CD4-positive, alpha-beta memory T cell (primary cell): Measurements from ENCODE around the gene ACTN2. TPM values are rescaled to one million over a fixed set of nuclear protein-coding genes. Genes with fewer than 3 reads are reported as not detected.
"Not testable (repeated sequence)": the region's sequence is repeated elsewhere in the genome, so short reads cannot be mapped to it uniquely, and the experiment has no call there.

Source experiments
- CTCF ChIA-PET: fragments of 350-600 bp; sonication (Branson Sonifier 250); formaldehyde crosslinking; loops from one replicate; lab custom pipeline; 2021; ENCODE audit warnings: inconsistent platforms; ENCODE audit not compliant: partially characterized antibody; lab: Charles Lee
- POLR2A ChIA-PET: fragments of 350-600 bp; sonication (Branson Sonifier 250); formaldehyde crosslinking; loops from one replicate; lab custom pipeline; 2021; ENCODE audit not compliant: partially characterized antibody; lab: Charles Lee
- DNase-seq, 5 donors: peaks; one replicate each; pipeline versions ENCODE4 v3.0.0 to v3.0.0-alpha.2; 2020 to 2022; ENCODE audit warnings: mixed read lengths in 1 of 5
- H3K27ac ChIP-seq: one replicate; pipeline ENCODE4 v1.7.0; 2013; ENCODE audit warnings: low read depth, low read length
- H3K27me3 ChIP-seq: 2 replicates; pipeline ENCODE4 v1.7.0; 2013; ENCODE audit warnings: mild to moderate bottlenecking, low read length, moderate library complexity; ENCODE audit not compliant: insufficient read depth
- H3K36me3 ChIP-seq: 2 replicates; pipeline ENCODE4 v1.7.0; 2013; ENCODE audit warnings: mild to moderate bottlenecking, low read length, moderate library complexity; ENCODE audit not compliant: insufficient read depth
- H3K4me1 ChIP-seq: 2 replicates; pipeline ENCODE4 v1.7.0; 2013; ENCODE audit warnings: mild to moderate bottlenecking, low read length, moderate library complexity; ENCODE audit not compliant: insufficient read depth
- H3K4me3 ChIP-seq, 2 donors: one replicate each; pipeline ENCODE4 v1.7.0; 2013; ENCODE audit warnings: low read length in 2 of 2, mild to moderate bottlenecking in 1 of 2
- H3K9me3 ChIP-seq, 2 donors: one replicate each; pipeline ENCODE4 v1.7.0; 2013; ENCODE audit warnings: low read length in 2 of 2, control low read depth in 1 of 2; ENCODE audit not compliant: control insufficient read depth in 1 of 2
- H3K27ac Mint-ChIP-seq, 7 donors: one replicate each; pipeline ENCODE4 v1.8.0; 2020 to 2021; ENCODE audit warnings: mixed read lengths in 7 of 7, mild to moderate bottlenecking in 6 of 7, inconsistent platforms in 3 of 7, moderate library complexity in 3 of 7
- H3K27me3 Mint-ChIP-seq, 2 donors: one replicate each; pipeline ENCODE4 v1.8.0; 2020 to 2021; ENCODE audit warnings: mixed read lengths in 2 of 2
- H3K36me3 Mint-ChIP-seq, 2 donors: one replicate each; pipeline ENCODE4 v1.8.0; 2020 to 2021; ENCODE audit warnings: mixed read lengths in 2 of 2, inconsistent platforms in 1 of 2, mild to moderate bottlenecking in 1 of 2
- H3K4me1 Mint-ChIP-seq, 4 donors: one replicate each; pipeline ENCODE4 v1.8.0; 2020 to 2021; ENCODE audit warnings: mixed read lengths in 4 of 4, mild to moderate bottlenecking in 1 of 4
- H3K4me3 Mint-ChIP-seq, 8 donors: one replicate each; pipeline ENCODE4 v1.8.0; 2020 to 2021; ENCODE audit warnings: mixed read lengths in 8 of 8, mild to moderate bottlenecking in 7 of 8, moderate library complexity in 6 of 8, inconsistent platforms in 3 of 8
- H3K9me3 Mint-ChIP-seq, 8 donors: one replicate each; pipeline ENCODE4 v1.8.0; 2020 to 2021; ENCODE audit warnings: mixed read lengths in 8 of 8, mild to moderate bottlenecking in 5 of 8, inconsistent platforms in 3 of 8, moderate library complexity in 1 of 8
- intact Hi-C: fragments of 100-400 bp; cut with micrococcal nuclease; formaldehyde crosslinking; loops from one replicate; pipeline ENCODE4 v1.15.1; 2023
- polyA plus RNA-seq, 2 donors: library from polyadenylated mRNA; unstranded; fragments of 300-500 nt; fragmentation: Illumina TruSeq; gene quantifications; one replicate each; pipeline ENCODE4 v1.2.3, GENCODE V29; 2021
- total RNA-seq, 2 experiments: library from RNA; stranded (reverse); gene quantifications; one replicate each; pipeline ENCODE4 v1.2.3, GENCODE V29; 2021

The ACTN2 gene
- total and polyA plus RNA-seq, 4 experiments from 2014 or later: not detected

GRCh38 chr1:236657398-236657797 is 28.9 kb upstream of the ACTN2 start:
- no peak for DNase-seq
- no peak overlapping the region for H3K4me3 ChIP-seq
- H3K27ac ChIP-seq: no peak overlapping the region
- no peaks in the 10 kb centered on the region for H3K36me3 ChIP-seq
- H3K9me3 Mint-ChIP-seq: no peaks in the 10 kb centered on the region
- ChIA-PET CTCF (no interaction called here), POLR2A (no interaction called here)
- H3K4me1 Mint-ChIP-seq: no peaks in the 10 kb centered on the region
- no peaks in the 10 kb centered on the region for H3K36me3 Mint-ChIP-seq
- H3K4me3 Mint-ChIP-seq: no peak overlapping the region
- no peaks in the 10 kb centered on the region for H3K4me1 ChIP-seq
- H3K27me3 ChIP-seq: no peaks in the 10 kb centered on the region
- H3K27me3 Mint-ChIP-seq: peaks cover 10 to 15% of the 10 kb centered on the region in 2 donors
- intact Hi-C loops: no loop called here
- H3K27ac Mint-ChIP-seq: no peak overlapping the region
- no peaks in the 10 kb centered on the region for H3K9me3 ChIP-seq

DNA sequence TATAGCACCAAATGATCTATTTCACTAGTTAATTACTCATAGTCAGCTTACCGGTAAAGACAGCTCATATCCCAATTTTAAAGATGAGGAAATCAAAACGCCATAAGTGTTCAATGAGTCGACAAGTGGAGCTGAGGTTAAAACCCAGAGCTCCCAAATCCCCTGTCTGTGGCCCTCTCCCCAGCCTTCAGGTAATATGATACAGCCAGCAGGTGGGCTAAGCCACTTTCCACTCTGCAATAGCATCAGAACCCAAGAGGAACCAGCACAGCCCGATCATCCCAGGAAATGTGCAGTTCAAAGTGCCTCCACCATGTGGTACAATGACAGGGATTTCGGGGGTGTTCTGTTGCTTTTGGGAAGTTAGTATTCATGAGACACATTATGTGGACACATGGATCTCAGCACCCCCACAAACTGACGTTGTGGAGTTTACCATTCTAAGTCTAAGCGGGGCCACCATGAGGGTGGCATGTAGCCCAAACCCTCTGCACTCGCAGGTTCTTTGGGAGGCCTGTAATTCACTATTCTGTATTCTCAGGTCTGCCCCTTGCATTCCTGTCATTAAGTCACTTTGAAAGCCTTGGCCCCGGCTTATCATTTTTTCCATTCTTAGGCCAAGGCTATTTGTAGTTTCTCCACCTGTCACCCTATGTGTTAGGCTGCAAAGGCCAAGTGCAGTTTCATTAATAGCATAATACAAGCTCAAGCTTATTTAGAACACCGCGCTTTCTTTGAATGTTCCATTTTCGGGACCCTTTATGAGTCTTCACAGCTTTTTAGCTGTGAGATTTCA is 26.3 kb upstream of the ACTN2 start:
- H3K27ac ChIP-seq: no peak overlapping the region
- intact Hi-C loops: no loop called here
- no peak for DNase-seq
- ChIA-PET CTCF (no interaction called here), POLR2A (no interaction called here)
- H3K36me3 Mint-ChIP-seq: no peaks in the 10 kb centered on the region
- no peaks in the 10 kb centered on the region for H3K9me3 ChIP-seq
- no peaks in the 10 kb centered on the region for H3K9me3 Mint-ChIP-seq
- no peaks in the 10 kb centered on the region for H3K4me1 ChIP-seq
- peaks cover 8 to 12% of the 10 kb centered on the region in 2 donors for H3K27me3 Mint-ChIP-seq
- no peak overlapping the region for H3K4me3 ChIP-seq
- H3K27ac Mint-ChIP-seq: no peak overlapping the region
- H3K27me3 ChIP-seq: no peaks in the 10 kb centered on the region
- no peak overlapping the region for H3K4me3 Mint-ChIP-seq
- H3K36me3 ChIP-seq: no peaks in the 10 kb centered on the region
- peaks cover 4 to 12% (median 8%) of the 10 kb centered on the region in 4 donors for H3K4me1 Mint-ChIP-seq

GRCh38 chr1:236663934-236664333 is 22.4 kb upstream of the ACTN2 start:
- Mint-ChIP-seq H3K36me3 (no peaks in the 10 kb centered on the region), H3K4me3 (peak overlapping the region in 1 of 8 donors; percentile 14), H3K27me3 (peaks cover 2 to 6% of the 10 kb centered on the region in 2 donors), H3K9me3 (peaks cover 0 to 9% (median 0%) of the 10 kb centered on the region in 8 donors), H3K4me1 (peaks cover 4 to 12% (median 8%) of the 10 kb centered on the region in 4 donors), H3K27ac (no peak overlapping the region)
- intact Hi-C loops: no loop called here
- Histone ChIP-seq H3K4me1 (no peaks in the 10 kb centered on the region), H3K9me3 (no peaks in the 10 kb centered on the region), H3K27ac (no peak overlapping the region), H3K36me3 (no peaks in the 10 kb centered on the region), H3K4me3 (no peak overlapping the region), H3K27me3 (no peaks in the 10 kb centered on the region)
- ChIA-PET CTCF (no interaction called here), POLR2A (no interaction called here)
- DNase-seq: no peak

- H3K27me3 ChIP-seq, H3K4me1 Mint-ChIP-seq, intact Hi-C loops, H3K27ac Mint-ChIP-seq, CTCF ChIA-PET, DNase-seq, H3K9me3 ChIP-seq, H3K9me3 Mint-ChIP-seq, H3K4me3 ChIP-seq, H3K36me3 Mint-ChIP-seq, H3K27ac ChIP-seq, POLR2A ChIA-PET, H3K4me1 ChIP-seq, H3K4me3 Mint-ChIP-seq, H3K36me3 ChIP-seq: not testable (repeated sequence)
- peaks cover 9 to 24% of the 10 kb centered on the region in 2 donors for H3K27me3 Mint-ChIP-seq
Observed at GRCh38 chr1:236668909-236669308, 17.4 kb upstream of the ACTN2 start.

DNA sequence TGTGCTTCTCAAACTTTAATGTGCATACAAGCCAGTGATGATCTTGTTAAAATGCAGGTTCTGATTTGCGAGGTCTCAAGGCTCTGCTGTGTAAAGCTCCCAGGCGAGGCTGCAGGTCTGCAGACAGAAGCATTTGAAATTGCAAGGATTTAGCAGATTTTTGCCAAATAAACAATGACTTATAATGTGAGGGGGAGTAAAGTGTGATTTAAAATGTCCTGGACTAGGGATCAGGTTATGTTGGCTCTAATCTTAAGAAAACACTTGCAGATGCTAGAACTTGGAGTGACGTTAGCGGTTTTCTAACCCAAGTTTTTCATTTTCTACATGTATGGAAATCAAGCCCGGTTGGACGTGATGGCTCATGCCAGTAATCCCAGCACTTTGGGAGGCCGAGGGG is 16.2 kb upstream of the ACTN2 start:
- no peaks in the 10 kb centered on the region for H3K36me3 ChIP-seq
- H3K36me3 Mint-ChIP-seq: no peaks in the 10 kb centered on the region
- no peak overlapping the region for H3K27ac Mint-ChIP-seq
- H3K4me3 ChIP-seq: no peak overlapping the region
- H3K4me3 Mint-ChIP-seq: no peak overlapping the region
- ChIA-PET CTCF (no interaction called here), POLR2A (no interaction called here)
- no peaks in the 10 kb centered on the region for H3K4me1 Mint-ChIP-seq
- no peaks in the 10 kb centered on the region for H3K27me3 ChIP-seq
- peaks cover 0 to 9% (median 0%) of the 10 kb centered on the region in 8 donors for H3K9me3 Mint-ChIP-seq
- H3K9me3 ChIP-seq: no peaks in the 10 kb centered on the region
- intact Hi-C loops: no loop called here
- peaks cover 11 to 27% of the 10 kb centered on the region in 2 donors for H3K27me3 Mint-ChIP-seq
- no peak for DNase-seq
- no peaks in the 10 kb centered on the region for H3K4me1 ChIP-seq
- H3K27ac ChIP-seq: no peak overlapping the region

GRCh38 chr1:236673289-236673919 is 12.9 kb upstream of the ACTN2 start:
- H3K4me3 ChIP-seq: no peak overlapping the region
- H3K36me3 ChIP-seq: no peaks in the 10 kb centered on the region
- Mint-ChIP-seq H3K27me3 (peaks cover 17 to 29% of the 10 kb centered on the region in 2 donors), H3K27ac (no peak overlapping the region), H3K9me3 (peaks cover 0 to 2% (median 0%) of the 10 kb centered on the region in 8 donors), H3K4me3 (no peak overlapping the region), H3K4me1 (no peaks in the 10 kb centered on the region), H3K36me3 (no peaks in the 10 kb centered on the region)
- no peaks in the 10 kb centered on the region for H3K4me1 ChIP-seq
- no peak for DNase-seq
- intact Hi-C loops: no loop called here
- ChIA-PET POLR2A (no interaction called here), CTCF (no interaction called here)
- no peaks in the 10 kb centered on the region for H3K27me3 ChIP-seq
- no peaks in the 10 kb centered on the region for H3K9me3 ChIP-seq
- H3K27ac ChIP-seq: no peak overlapping the region

- no peaks in the 10 kb centered on the region for H3K36me3 ChIP-seq
- H3K4me3 Mint-ChIP-seq: no peak overlapping the region
- H3K27me3 ChIP-seq: no peaks in the 10 kb centered on the region
- no peaks in the 10 kb centered on the region for H3K9me3 Mint-ChIP-seq
- H3K36me3 Mint-ChIP-seq: no peaks in the 10 kb centered on the region
- H3K4me1 ChIP-seq: no peaks in the 10 kb centered on the region
- H3K27me3 Mint-ChIP-seq: peaks cover 11 to 17% of the 10 kb centered on the region in 2 donors
- H3K4me1 Mint-ChIP-seq: no peaks in the 10 kb centered on the region
- ChIA-PET CTCF (no interaction called here), POLR2A (no interaction called here)
- H3K27ac ChIP-seq: no peak overlapping the region
- intact Hi-C loops: no loop called here
- H3K27ac Mint-ChIP-seq: no peak overlapping the region
- no peak overlapping the region for H3K4me3 ChIP-seq
- H3K9me3 ChIP-seq: no peaks in the 10 kb centered on the region
- DNase-seq: no peak
Observed at GRCh38 chr1:236677641-236678235, 8.6 kb upstream of the ACTN2 start.
